Stomach (tissue), 4 donors: ENCODE measurements around the gene PYGO2.

ENCODE experiments used
- POLR2AphosphoS5 ChIP-seq, 3 donors: sonication (generic); formaldehyde crosslinking; IDR thresholded peaks; one replicate each; pipeline ENCODE4 v1.6.1; 2016; ENCODE audit warnings: antibody characterized with exemption in 3 of 3
- TF ChIP-seq, protein P1 (sequence below), 7 experiments: fragments of 450-650 bp in 4 of 7; fragments of 200-600 bp in 3 of 7; sonication (generic) in 3 of 7; IDR thresholded peaks; one replicate each; pipeline ENCODE4 v1.5.1; 2016 to 2019; ENCODE audit warnings: antibody characterized with exemption in 7 of 7, control low read depth in 2 of 7, mild to moderate bottlenecking in 1 of 7

DNA sequence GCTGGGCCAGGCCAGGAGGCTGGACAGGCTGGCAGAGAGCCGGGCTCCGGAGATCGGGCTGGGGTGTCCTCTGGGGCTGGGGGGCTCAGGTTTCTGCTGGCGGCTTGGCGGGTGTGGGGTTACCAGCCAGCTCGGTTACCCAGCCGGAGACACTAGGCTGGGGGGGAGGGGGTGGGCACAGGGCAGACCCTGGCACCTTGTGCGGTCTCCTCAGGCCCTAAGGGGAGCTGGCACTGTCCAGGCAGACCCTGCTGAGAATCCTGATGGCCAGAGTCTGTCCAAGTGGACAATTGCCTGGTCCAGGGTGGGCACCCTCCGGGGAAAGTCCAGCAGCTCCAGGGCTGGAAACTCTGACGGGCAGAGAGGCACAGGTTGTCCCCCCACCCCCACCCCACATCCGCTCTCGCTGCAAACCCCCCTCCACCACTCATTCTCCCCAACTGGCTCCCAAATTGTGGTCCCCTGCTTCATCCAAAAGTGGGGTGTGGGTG, 47.7 kb upstream of the PYGO2 start:
- TF ChIP-seq, protein P1, sequence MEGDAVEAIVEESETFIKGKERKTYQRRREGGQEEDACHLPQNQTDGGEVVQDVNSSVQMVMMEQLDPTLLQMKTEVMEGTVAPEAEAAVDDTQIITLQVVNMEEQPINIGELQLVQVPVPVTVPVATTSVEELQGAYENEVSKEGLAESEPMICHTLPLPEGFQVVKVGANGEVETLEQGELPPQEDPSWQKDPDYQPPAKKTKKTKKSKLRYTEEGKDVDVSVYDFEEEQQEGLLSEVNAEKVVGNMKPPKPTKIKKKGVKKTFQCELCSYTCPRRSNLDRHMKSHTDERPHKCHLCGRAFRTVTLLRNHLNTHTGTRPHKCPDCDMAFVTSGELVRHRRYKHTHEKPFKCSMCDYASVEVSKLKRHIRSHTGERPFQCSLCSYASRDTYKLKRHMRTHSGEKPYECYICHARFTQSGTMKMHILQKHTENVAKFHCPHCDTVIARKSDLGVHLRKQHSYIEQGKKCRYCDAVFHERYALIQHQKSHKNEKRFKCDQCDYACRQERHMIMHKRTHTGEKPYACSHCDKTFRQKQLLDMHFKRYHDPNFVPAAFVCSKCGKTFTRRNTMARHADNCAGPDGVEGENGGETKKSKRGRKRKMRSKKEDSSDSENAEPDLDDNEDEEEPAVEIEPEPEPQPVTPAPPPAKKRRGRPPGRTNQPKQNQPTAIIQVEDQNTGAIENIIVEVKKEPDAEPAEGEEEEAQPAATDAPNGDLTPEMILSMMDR (IDR thresholded peaks at IDR 0.05), result no peak
- TF ChIP-seq POLR2AphosphoS5 (IDR thresholded peaks at IDR 0.05), result no peak
